H1 (cell line): ENCODE results near the gene CPSF4. TPM values are rescaled to one million over a fixed set of nuclear protein-coding genes. Genes with fewer than 3 reads are reported as not detected.
A peak's percentile ranks its signal among the peaks of the same experiment; 100 is the strongest.

Experiments used
- CTCF ChIA-PET: fragments of 300-600 bp; sonication (Branson Sonifier 250); formaldehyde crosslinking; loops from one replicate; lab custom pipeline; 2021; ENCODE audit not compliant: partially characterized antibody; lab: Charles Lee
- POLR2A ChIA-PET: fragments of 300-600 bp; sonication (Branson Sonifier 250); formaldehyde crosslinking; loops from one replicate; lab custom pipeline; 2021; ENCODE audit warnings: inconsistent platforms; ENCODE audit not compliant: partially characterized antibody; lab: Charles Lee
- DNase-seq, 2 experiments: peaks; one replicate each; pipeline versions ENCODE4 v3.0.0 to v3.0.0-alpha.2; 2010 to 2022; ENCODE audit warnings: low spot score in 2 of 2, low read depth in 1 of 2, mixed read lengths in 1 of 2
- FAIRE-seq: peaks from 2 replicates; lab custom pipeline; 2011; peaks lifted over from hg19 to GRCh38; lab: Jason Lieb, UNC
- H2AFZ ChIP-seq: 2 replicates; pipeline ENCODE4 v1.8.1; 2012; ENCODE audit warnings: low read length, inconsistent platforms
- H2AK5ac ChIP-seq: 2 replicates; pipeline ENCODE4 v1.6.1; 2013; ENCODE audit warnings: low read depth, low read length
- H2BK120ac ChIP-seq: replicated peaks from 2 replicates; pipeline ENCODE3; 2013; ENCODE audit warnings: low read depth, low read length, inconsistent platforms
- H2BK12ac ChIP-seq: 2 replicates; pipeline ENCODE4 v1.6.1; 2013; ENCODE audit warnings: low read depth, low read length
- H2BK15ac ChIP-seq: 2 replicates; pipeline ENCODE4 v1.6.1; 2013; ENCODE audit warnings: low read length
- H2BK20ac ChIP-seq: 2 replicates; pipeline ENCODE4 v1.6.1; 2013; ENCODE audit warnings: low read length
- H2BK5ac ChIP-seq: 2 replicates; pipeline ENCODE4 v1.6.1; 2013; ENCODE audit warnings: low read depth, low read length
- H3K14ac ChIP-seq: 2 replicates; pipeline ENCODE4 v1.6.1; 2013; ENCODE audit warnings: inconsistent platforms; ENCODE audit not compliant: insufficient read length
- H3K18ac ChIP-seq: 2 replicates; pipeline ENCODE4 v1.6.1; 2013; ENCODE audit warnings: low read length; ENCODE audit errors: extremely low read depth
- H3K23ac ChIP-seq: 2 replicates; pipeline ENCODE4 v1.6.1; 2013; ENCODE audit warnings: inconsistent platforms; ENCODE audit not compliant: insufficient read length
- H3K23me2 ChIP-seq: 2 replicates; pipeline ENCODE4 v1.6.1; 2013; ENCODE audit warnings: low read depth, low read length
- H3K27ac ChIP-seq: 2 replicates; pipeline ENCODE4 v1.6.1; 2011; ENCODE audit warnings: low read depth, low read length, inconsistent platforms
- H3K27me3 ChIP-seq, 4 experiments: replicated peaks in 1 of 4; 1 replicate in 1 of 4; 2 replicates in 3 of 4; pipeline versions ENCODE4 v1.6.1 to v1.8.1; 2011 to 2013; ENCODE audit warnings: low read length in 3 of 4, mild to moderate bottlenecking in 3 of 4, inconsistent platforms in 2 of 4, mixed read lengths in 2 of 4, moderate library complexity in 1 of 4; ENCODE audit not compliant: control insufficient read depth in 3 of 4, insufficient read depth in 3 of 4; ENCODE audit errors: extremely low read depth in 1 of 4
- H3K36me3 ChIP-seq, 4 experiments: 2 replicates each; pipeline versions ENCODE4 v1.6.1 to v1.8.1; 2011 to 2013; ENCODE audit warnings: mild to moderate bottlenecking in 4 of 4, low read length in 3 of 4, moderate library complexity in 2 of 4, control low read depth in 1 of 4, inconsistent platforms in 1 of 4; ENCODE audit not compliant: insufficient read depth in 4 of 4, control insufficient read depth in 2 of 4
- H3K4ac ChIP-seq: replicated peaks from 2 replicates; pipeline ENCODE3; 2013; ENCODE audit warnings: low read length, low read depth, mixed read lengths, inconsistent platforms; ENCODE audit not compliant: insufficient read length
- H3K4me1 ChIP-seq, 4 experiments: replicated peaks in 1 of 4; 1 replicate in 1 of 4; 2 replicates in 3 of 4; pipeline versions ENCODE4 v1.6.1 to v1.8.1; 2011 to 2013; ENCODE audit warnings: low read length in 3 of 4, inconsistent platforms in 2 of 4, mixed read lengths in 1 of 4; ENCODE audit not compliant: insufficient read depth in 4 of 4, control insufficient read depth in 3 of 4
- H3K4me2 ChIP-seq, 2 experiments: 2 replicates each; pipeline versions ENCODE4 v1.6.1 to v1.8.1; 2011 to 2013; ENCODE audit warnings: low read depth in 2 of 2, low read length in 2 of 2, control low read depth in 1 of 2, inconsistent platforms in 1 of 2, mild to moderate bottlenecking in 1 of 2; ENCODE audit not compliant: insufficient read depth in 1 of 2
- H3K4me3 ChIP-seq, 4 experiments: fragments of 200-600, 300-600 bp in 1 of 4; sonication (generic), shearing (Covaris generic), sonication (Bioruptor Twin) in 1 of 4; 2 replicates each; pipeline versions ENCODE4 v1.5.1 to v1.8.1; 2011 to 2016; ENCODE audit warnings: low read length in 4 of 4, low read depth in 3 of 4, control low read depth in 2 of 4, inconsistent platforms in 2 of 4, mild to moderate bottlenecking in 2 of 4, mixed read lengths in 1 of 4, moderate library complexity in 1 of 4; ENCODE audit not compliant: insufficient read depth in 2 of 4; ENCODE audit errors: extremely low read depth in 1 of 4
- H3K56ac ChIP-seq: replicated peaks from 2 replicates; pipeline ENCODE3; 2013; ENCODE audit warnings: low read depth, mild to moderate bottlenecking, mixed read lengths, low read length, inconsistent platforms; ENCODE audit not compliant: insufficient read length
- H3K79me1 ChIP-seq: 2 replicates; pipeline ENCODE4 v1.6.1; 2013; ENCODE audit warnings: low read depth, low read length, control low read depth
- H3K79me2 ChIP-seq, 2 experiments: 2 replicates each; pipeline versions ENCODE4 v1.6.1 to v1.8.1; 2012 to 2013; ENCODE audit warnings: low read length in 2 of 2, mild to moderate bottlenecking in 2 of 2, inconsistent platforms in 1 of 2; ENCODE audit not compliant: insufficient read depth in 2 of 2, control insufficient read depth in 1 of 2
- H3K9ac ChIP-seq, 4 experiments: replicated peaks in 1 of 4; 1 replicate in 1 of 4; 2 replicates in 3 of 4; pipeline versions ENCODE4 v1.6.1 to v1.8.1; 2011 to 2013; ENCODE audit warnings: low read depth in 3 of 4, low read length in 3 of 4, control low read depth in 2 of 4, mild to moderate bottlenecking in 2 of 4, moderate library complexity in 2 of 4, inconsistent platforms in 1 of 4; ENCODE audit errors: extremely low read depth in 1 of 4
- H3K9me3 ChIP-seq, 2 experiments: 2 replicates each; pipeline versions ENCODE4 v1.6.1 to v1.8.1; 2012 to 2013; ENCODE audit warnings: mild to moderate bottlenecking in 2 of 2, moderate library complexity in 2 of 2, control low read depth in 1 of 2, inconsistent platforms in 1 of 2, low read depth in 1 of 2, low read length in 1 of 2, mixed read lengths in 1 of 2; ENCODE audit not compliant: insufficient read depth in 2 of 2
- H4K20me1 ChIP-seq, 2 experiments: replicated peaks in 1 of 2; 2 replicates each; pipeline versions ENCODE3 to v1.8.1; 2011 to 2013; ENCODE audit warnings: inconsistent platforms in 2 of 2, low read length in 2 of 2, mild to moderate bottlenecking in 1 of 2; ENCODE audit not compliant: insufficient read depth in 2 of 2, control insufficient read depth in 1 of 2
- H4K5ac ChIP-seq: 2 replicates; pipeline ENCODE4 v1.6.1; 2013; ENCODE audit warnings: low read length, low read depth, mixed read lengths, inconsistent platforms; ENCODE audit not compliant: insufficient read length
- H4K8ac ChIP-seq: 2 replicates; pipeline ENCODE4 v1.8.0; 2013; ENCODE audit warnings: mild to moderate bottlenecking, moderate library complexity, low read length, inconsistent platforms; ENCODE audit not compliant: insufficient read depth; ENCODE audit errors: extremely low read depth
- H4K91ac ChIP-seq: replicated peaks from 2 replicates; pipeline ENCODE3; 2013; ENCODE audit warnings: low read length, mixed read lengths, inconsistent platforms; ENCODE audit not compliant: insufficient read length
- POLR2A ChIP-seq, 2 experiments: IDR thresholded peaks; 1 replicate in 1 of 2; 2 replicates in 1 of 2; pipeline ENCODE4 v1.6.1; 2011; ENCODE audit warnings: low read depth in 2 of 2, low read length in 2 of 2, mild to moderate bottlenecking in 2 of 2; ENCODE audit errors: control extremely low read depth in 1 of 2
- RFX5 ChIP-seq: IDR thresholded peaks from 2 replicates; pipeline ENCODE4 v1.6.1; 2011; ENCODE audit warnings: low read depth, low read length, improper control_type of control experiment, borderline replicate concordance
- TEAD4 ChIP-seq: IDR thresholded peaks from 2 replicates; pipeline ENCODE4 v1.6.1; 2012; ENCODE audit warnings: low read depth, low read length, inconsistent platforms, mixed read lengths
- WGBS, 2 experiments: shearing (Covaris generic) in 1 of 2; methylation state at CpG; one replicate each; pipeline versions ENCODE4 v1.1.6 to v1.1.7; 2013 to 2015; ENCODE audit warnings: low lambda C conversion rate in 2 of 2, mixed read lengths in 2 of 2, inconsistent platforms in 1 of 2, low coverage in 1 of 2, missing lambda C conversion rate in 1 of 2; ENCODE audit not compliant: insufficient replicate concordance in 2 of 2, insufficient coverage in 1 of 2, insufficient read length in 1 of 2; ENCODE audit errors: extremely low coverage in 1 of 2, missing lambda C conversion rate in 1 of 2; 5-methylcytosine and 5-hydroxymethylcytosine counted together
- polyA plus RNA-seq, 7 experiments: library from polyadenylated mRNA; depleted of rRNA in 3 of 7; stranded (reverse) in 5 of 7; unstranded in 2 of 7; fragments of >200 nt in 5 of 7; fragments of 200-250 nt in 2 of 7; gene quantifications; 1 replicate in 5 of 7; 2 replicates in 1 of 7; 4 replicates in 1 of 7; pipeline versions ENCODE4 v1.2.1 to v1.2.3, GENCODE V29; 2011 to 2013; ENCODE audit warnings: missing spikeins in 2 of 7, mixed read lengths in 2 of 7
- total RNA-seq: library from RNA; stranded (reverse); fragmentation: NEBNext Ultra II Directional; extraction: Animal tissue kit (Norgen Biotek cat#: 25700); gene quantifications from 2 replicates; pipeline ENCODE4 v1.2.1, GENCODE V29; 2021

CPSF4 gene
- total and polyA plus RNA-seq, 2 of the 8 experiments (the other 6 are each of a cell fraction or from before 2014, with no cell fraction given) = 77.5 to 103 TPM

GRCh38 chr7:99406557-99406956, 32.2 kb upstream of the CPSF4 start:
- Histone ChIP-seq H2AFZ (no peak overlapping the region), H2BK12ac (no peak overlapping the region), H2BK5ac (no peak overlapping the region), H4K5ac (no peak overlapping the region), H3K4ac (no peak overlapping the region), H2BK15ac (no peak overlapping the region), H3K79me1 (peaks cover 27% of the 10 kb centered on the region), H3K4me1 (peaks cover 0 to 5% (median 3%) of the 10 kb centered on the region in 4 experiments; a peak in 2 of 7 replicates), H3K14ac (no peak overlapping the region), H4K8ac (no peak overlapping the region), H2BK20ac (no peak overlapping the region), H4K91ac (no peak overlapping the region), H3K79me2 (peaks cover 34 to 73% of the 10 kb centered on the region in 2 experiments), H2BK120ac (no peak overlapping the region), H3K23me2 (peaks cover 13% of the 10 kb centered on the region), H3K27me3 (no peaks in the 10 kb centered on the region)
- 75% methylated on average over 1 of the region's 1 CpG; no CpG with 5 or more reads in 1 of the 2 experiments for WGBS, 2 experiments
- ChIA-PET POLR2A (interaction anchor here (1.0 to 8.4 kb wide), 9 partner anchors 9 to 54 kb away, joined by 3 to 150 read pairs (median 11); partner anchors contain the start of genes ARPC1B, CPSF4 and PTCD1), CTCF (interaction anchor here (1.3 to 1.5 kb wide), 3 partner anchors 9 to 42 kb away, joined by 3 to 6 read pairs (median 4); no protein-coding TSS in a partner anchor)
- TF ChIP-seq RFX5 = no peak
- TF ChIP-seq TEAD4 = no peak
- no peak for TF ChIP-seq POLR2A (IDR thresholded peaks at IDR 0.05; ENCODE audit: control extremely low read depth in 1 of 2, low read depth in 2 of 2, low read length in 2 of 2)
- TF ChIP-seq, all 59 proteins: peak for 0
- H3K27ac ChIP-seq = no peak overlapping the region
- no peak overlapping the region; a peak in 3 of 7 replicates for H3K9ac ChIP-seq
- peak overlapping the region; percentile 74 to 87 for H3K4me2 ChIP-seq
- H4K20me1 ChIP-seq = peaks cover 17 to 27% of the 10 kb centered on the region in 2 experiments
- H3K9me3 ChIP-seq = no peaks in the 10 kb centered on the region
- H3K18ac ChIP-seq = no peak overlapping the region
- peak overlapping the region in 2 of 4 experiments; percentile 93 to 98; a peak in 3 of 8 replicates for H3K4me3 ChIP-seq
- no peak for DNase-seq
- peaks cover 15 to 46% (median 26%) of the 10 kb centered on the region in 4 experiments for H3K36me3 ChIP-seq
- H2AK5ac ChIP-seq = no peak overlapping the region
- H3K56ac ChIP-seq = no peak overlapping the region
- H3K23ac ChIP-seq = no peak overlapping the region
- no peak for FAIRE-seq
